Erythroblast (primary cell): ENCODE measurements around the gene FKBP7.

Experiments used
- GATA1 ChIP-seq: IDR thresholded peaks from 2 replicates; pipeline ENCODE4 v1.6.1; 2011; ENCODE audit warnings: low read depth, mild to moderate bottlenecking, control low read depth, low read length, moderate library complexity
- POLR2A ChIP-seq: IDR thresholded peaks from 2 replicates; pipeline ENCODE4 v1.6.1; 2011; ENCODE audit warnings: mild to moderate bottlenecking, low read length

GRCh38 chr2:178449700-178450523, 28.5 kb downstream of the FKBP7 start:
- TF ChIP-seq POLR2A = no peak
- TF ChIP-seq GATA1 = no peak
